Left ventricle myocardium superior (tissue), 1 donor: ENCODE measurements around the gene OTOP3. TPM values are rescaled to one million over a fixed set of nuclear protein-coding genes. Genes with fewer than 3 reads are reported as not detected.
"Not testable (repeated sequence)": the region's sequence is repeated elsewhere in the genome, so short reads cannot be mapped to it uniquely, and the experiment has no call there.

Experiments used
- ATAC-seq: fragments of 200-7000 bp; cut with Tn5 transposase; one replicate; pipeline ENCODE4 v1.9.1; 2020; ENCODE audit warnings: mild to moderate bottlenecking, moderate library complexity
- DNase-seq: peaks from one replicate; pipeline ENCODE4 v3.0.0-alpha.2; 2020
- intact Hi-C: fragments of 100-400 bp; cut with micrococcal nuclease; formaldehyde crosslinking; loops from one replicate; pipeline ENCODE4 v1.11.0; 2022
- total RNA-seq: library from RNA; stranded (reverse); fragmentation: NEBNext Ultra II Directional; extraction: Animal tissue kit (Norgen Biotek cat#: 25700); gene quantifications from one replicate; pipeline ENCODE4 v1.2.1, GENCODE V29; 2021
- donor health status: DM: no; HTN: yes; CAD: no; lungs with severe emphysema.

The OTOP3 gene
- total RNA-seq, 1 donor from 2014 or later, result not detected

DNA sequence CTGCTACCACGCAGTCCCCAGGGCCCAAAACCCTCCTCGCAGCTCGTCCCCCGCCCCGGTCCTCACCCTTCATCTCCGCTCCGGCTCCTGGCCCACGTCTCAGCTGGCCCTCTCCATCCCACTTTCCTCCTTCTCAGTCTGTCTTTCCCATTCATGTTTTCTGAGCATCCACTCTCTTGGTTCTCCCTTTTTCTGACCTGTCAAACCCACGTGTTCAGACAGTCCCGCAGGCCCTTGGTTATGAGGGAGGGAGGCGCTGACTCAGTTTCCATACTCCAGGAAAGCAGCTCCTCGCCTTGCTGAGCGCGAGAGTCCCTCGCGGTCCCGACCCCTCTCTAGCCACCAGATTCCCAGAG, 37.3 kb downstream of the OTOP3 start:
- no peak for ATAC-seq
- no peak for DNase-seq
- intact Hi-C loops, result no loop called here

DNA sequence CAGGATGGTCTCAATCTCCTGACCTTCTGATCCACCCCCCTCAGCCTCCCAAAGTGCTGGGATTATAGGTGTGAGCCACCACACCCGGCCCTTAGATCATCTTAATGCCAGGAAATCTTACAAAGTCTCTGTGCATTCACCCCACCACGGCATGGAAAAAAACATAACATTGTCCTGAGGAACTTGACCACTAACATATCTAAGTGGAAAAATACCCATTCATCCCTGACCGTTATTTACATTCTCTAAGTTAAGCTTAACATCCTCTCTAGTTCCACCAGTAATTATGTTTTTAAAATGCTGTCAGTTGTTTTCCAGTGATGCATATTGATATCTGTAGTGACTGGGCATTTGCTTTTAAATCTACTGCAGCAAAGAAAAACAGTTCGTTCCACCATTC, 40.2 kb downstream of the OTOP3 start:
- intact Hi-C loops, result no loop called here
- DNase-seq, result no peak
- no peak for ATAC-seq

DNA sequence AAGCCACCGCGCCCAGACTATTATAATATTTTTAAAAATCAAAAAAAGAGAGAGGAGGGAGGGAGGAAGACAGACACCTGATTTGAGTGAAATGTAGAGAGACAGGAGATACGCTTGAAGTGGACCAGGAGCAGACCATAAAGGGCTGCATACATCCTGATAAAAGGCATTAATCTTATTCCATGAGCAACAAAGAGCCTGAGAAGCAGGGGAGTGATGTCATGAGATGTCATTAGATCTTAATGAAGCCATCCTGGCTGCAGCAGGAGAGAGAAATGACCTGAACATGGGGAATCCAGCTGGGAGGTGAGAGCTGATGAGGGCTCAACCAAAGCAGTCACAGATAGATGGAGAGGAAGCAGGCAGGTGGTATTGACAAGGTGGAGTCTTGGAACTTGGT, 42.1 kb downstream of the OTOP3 start:
- DNase-seq, result no peak
- ATAC-seq, result no peak
- intact Hi-C loops, result no loop called here

DNA sequence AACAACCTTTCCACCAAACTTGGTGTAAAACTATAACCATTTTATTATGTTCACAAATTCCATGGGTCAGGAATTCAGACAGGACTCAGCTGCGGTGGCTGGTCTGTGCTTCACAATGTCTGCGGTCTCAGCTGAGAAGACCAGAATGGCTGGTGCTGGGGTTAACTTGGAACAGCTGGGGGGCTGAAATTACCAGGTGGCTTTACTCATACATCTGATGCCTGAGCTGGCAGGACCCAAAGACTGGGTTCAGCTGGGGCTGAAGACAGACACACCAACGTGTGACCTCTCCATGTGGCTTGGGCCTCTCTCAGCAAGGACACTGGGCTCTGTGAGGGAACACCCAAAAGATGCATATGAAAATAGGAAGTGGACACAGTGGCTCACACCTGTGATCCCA, 42.5 kb downstream of the OTOP3 start:
- no peak for ATAC-seq
- intact Hi-C loops, result no loop called here
- no peak for DNase-seq

DNA sequence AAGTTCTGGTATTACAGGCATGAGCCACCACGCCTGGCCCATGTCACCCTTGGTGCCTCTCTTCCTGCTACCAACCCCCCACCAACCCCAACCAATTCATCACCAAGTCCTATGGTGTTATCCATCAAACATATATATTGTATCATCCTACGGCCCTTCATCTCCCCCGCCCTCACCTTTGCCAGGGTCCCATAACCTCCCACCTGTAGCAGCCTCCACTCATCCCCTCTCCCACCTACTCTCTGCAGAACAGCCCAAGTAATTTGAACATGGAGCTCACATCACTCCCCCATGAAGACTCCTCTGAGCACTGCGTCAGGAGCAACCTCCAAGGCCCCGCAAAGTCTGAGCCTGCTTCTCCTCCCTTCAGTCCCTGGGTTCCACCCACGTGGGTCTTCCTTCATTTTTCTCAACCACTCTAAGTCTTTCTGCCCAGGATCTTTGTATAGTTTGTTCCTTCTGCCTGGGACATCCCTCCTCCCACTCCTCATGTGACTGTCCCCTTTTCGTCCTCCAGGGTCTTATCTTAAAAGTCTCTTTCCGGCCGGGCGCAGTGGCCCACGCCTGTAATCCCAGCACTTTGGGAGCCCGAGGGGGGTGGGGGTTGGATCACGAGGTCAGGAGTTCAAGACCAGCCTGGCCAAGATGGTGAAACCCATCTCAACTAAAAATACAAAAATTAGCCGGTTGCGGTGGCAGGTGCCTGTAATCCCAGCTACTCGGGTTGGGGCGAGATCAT, 43.9 kb downstream of the OTOP3 start:
- intact Hi-C loops, result no loop called here
- DNase-seq, result no peak

DNA sequence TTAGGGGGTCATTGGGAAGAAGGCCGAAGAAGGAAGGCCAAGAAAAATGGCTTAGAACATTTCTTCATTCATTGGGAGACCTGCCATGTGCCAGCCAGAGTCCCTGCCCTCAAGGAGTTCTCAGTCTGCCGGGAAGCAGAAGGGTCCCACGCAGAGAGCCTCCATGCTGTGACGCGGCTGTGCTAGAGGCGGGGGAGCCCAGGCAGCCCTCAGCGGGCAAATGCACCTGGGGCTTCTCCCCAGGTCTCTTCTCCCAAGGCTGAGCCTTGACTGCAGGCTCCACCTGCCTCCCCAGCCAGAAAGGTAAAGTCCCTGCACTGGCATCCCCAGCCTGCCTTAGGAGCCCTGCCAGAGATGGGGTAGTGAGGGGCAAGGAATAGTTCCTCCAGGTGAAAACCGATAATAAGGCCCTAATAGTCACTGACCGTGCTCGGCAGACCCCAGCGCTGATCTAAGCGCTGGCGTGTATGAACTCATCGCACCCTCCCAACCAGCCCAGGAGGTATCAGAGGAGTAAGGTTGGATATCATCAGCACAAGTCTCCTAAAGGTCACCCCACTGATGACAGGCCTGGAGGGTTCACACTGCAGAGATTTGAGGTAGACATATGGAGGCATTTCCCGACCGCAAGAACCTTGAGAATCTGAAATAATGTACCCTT, 45.8 kb downstream of the OTOP3 start:
- DNase-seq (no peak), ATAC-seq (no peak)
- intact Hi-C loops, result no loop called here

More for the DNA sequence above, 43.9 kb downstream of the OTOP3 start:
- no peak for ATAC-seq

DNA sequence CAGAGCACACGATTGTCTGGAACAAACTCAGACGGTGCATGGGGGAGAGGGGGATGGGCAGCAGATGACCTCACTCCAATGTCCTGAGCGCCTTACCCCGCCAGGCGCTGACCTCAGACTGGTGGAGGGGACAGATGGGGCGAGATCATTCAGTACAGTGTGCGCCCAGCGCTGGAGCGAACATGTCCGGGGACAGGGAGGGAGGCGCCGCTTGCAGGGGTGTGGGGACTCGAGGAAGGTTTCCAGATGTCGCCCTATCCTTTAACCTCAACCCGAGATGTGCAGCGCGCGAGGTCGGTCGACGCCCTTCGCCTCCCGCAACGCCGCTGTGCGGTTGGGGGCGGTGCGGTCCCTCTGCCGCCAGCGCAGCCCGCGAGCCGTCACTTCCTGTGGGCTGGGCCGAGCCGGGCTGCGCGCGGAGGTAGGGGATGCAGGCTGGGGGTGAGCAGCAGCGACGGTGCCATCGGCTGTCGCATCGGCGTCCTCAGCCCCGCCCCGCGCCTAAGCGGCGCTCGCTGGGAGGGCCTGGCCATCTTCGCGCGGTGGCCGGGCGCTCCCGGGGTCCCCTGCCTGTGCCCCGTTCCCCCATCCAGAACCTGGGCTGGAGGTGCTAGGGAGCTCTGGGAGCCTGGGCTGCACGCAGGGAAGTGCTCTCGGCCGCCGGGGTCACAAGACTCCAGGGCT, 46.4 kb downstream of the OTOP3 start:
- ATAC-seq, result peak; percentile 96
- intact Hi-C loops, result no loop called here

DNA sequence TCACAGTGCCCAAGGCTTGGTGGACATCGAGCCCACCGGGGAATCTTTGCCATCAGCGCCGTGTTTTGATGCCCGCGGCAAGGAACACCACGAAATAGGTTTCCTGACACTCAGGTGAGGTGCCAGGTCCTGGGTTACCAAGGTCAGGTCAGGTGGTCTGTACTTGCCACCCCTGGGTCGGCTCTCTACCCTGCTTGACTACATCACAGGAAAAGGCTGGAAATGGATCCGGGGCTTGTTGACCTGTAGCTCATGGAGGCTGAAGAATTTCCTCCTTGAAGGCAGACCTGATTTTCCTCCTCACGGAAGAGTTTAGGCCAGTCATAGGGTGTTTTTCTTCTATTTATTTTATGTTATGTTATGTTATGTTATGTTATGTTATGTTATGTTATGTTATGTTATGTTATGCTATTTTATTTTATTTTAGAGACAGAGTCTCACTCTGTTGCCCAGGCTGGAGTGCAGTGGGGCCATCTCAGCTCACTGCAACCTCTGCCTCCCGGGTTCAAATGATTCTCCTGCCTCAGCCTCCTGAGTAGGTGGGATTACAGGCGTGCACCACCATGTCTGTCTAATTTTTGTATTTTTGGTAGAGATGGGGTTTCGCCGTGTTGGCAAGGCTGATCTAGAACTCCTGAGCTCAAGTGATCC, 47.1 kb downstream of the OTOP3 start:
- DNase-seq, intact Hi-C loops: not testable (repeated sequence)
- peak; percentile 5 for ATAC-seq

More for the DNA sequence above, 46.4 kb downstream of the OTOP3 start:
- DNase-seq, result peak; percentile 88

DNA sequence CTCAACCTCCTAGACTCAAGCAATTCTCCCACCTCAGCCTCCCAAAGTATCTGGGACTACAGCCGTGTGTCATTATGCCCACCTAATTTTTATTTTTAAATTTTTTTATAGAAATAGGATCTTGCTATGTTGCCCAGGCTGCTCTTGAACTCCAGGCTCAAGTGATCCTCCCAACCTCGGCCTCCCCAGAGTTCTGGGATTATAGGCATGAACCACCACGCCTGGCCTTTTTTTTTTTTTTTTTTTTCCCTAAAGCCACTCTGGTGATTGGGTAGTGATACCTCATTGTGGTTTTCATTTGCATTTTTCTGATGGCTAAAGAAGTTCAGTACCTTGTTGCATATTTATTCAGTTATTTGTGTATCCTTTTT, 50.5 kb downstream of the OTOP3 start:
- intact Hi-C loops, result no loop called here
- DNase-seq (no peak), ATAC-seq (no peak)

DNA sequence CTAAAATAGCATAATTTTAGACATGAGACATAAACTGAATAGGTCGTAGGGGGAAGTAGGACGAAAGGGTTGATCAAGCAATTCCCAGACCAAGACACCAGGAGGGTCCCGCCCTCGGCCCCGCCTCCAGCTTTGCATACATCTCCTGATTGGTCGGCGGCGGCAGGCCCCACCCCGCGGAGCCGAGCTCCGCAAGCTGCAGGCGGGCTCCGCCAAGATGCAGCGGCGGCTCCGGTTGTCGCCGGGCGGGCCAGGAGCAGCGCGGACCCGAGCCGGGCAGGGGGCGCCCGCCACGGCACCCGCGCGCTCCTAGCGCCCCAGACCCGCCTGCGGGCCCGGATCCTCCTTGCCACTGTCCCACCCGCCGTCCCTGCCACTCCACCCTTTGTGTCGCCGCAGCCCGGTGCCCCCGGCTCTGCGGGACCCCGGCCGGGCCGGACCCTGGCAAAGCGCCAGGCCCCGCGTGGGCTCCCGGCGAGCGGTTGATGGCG, 51.8 kb downstream of the OTOP3 start, which contains the start of gene CDR2L:
Gene CDR2L (plus strand): TSS at position 215 of the 491 bp plus-strand sequence. CDS start 412 bp downstream, outside the sequence.
- DNase-seq (peak; percentile 99), ATAC-seq (peak; percentile 91)
- intact Hi-C loops, result no loop called here

DNA sequence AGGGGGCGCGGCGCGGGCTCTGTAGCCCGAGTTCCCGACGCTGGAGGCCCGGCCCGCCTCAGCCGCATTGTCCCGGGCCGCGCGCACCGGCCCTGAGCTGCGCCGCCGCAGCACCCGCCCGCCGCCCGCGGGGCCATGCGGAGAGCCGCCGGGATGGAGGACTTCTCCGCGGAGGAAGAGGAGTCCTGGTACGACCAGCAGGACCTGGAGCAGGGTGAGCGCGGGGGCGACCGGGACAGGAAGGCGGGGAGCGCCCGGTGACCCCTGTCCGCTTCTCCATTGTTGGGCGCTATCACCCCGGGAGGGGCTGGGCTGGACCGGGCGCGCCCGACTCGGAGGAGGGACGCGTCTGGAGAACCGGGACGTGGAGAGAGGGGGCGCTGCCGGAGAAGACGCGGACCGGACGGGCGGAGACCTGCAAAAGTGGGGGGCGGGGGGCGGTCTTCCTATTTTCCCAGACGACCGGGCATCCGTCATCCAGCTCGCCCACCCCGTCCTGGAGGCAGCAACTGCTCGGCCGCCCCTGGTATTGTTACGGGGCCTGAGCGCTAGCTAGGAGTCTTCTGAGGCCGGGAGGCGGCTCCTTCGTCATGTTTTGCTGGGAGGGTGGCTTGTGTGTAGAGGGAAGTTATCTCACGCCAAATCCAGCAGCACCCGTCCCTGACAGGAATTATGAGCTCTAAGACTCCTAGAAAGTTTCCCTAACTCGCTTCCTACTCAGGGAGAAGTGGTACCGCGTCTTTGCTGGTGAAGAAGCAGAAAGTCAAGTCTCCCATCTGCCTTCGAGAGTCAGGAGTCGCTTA, 52.4 kb downstream of the OTOP3 start:
- intact Hi-C loops, result no loop called here
- ATAC-seq (peak; percentile 83), DNase-seq (peak; percentile 89)

DNA sequence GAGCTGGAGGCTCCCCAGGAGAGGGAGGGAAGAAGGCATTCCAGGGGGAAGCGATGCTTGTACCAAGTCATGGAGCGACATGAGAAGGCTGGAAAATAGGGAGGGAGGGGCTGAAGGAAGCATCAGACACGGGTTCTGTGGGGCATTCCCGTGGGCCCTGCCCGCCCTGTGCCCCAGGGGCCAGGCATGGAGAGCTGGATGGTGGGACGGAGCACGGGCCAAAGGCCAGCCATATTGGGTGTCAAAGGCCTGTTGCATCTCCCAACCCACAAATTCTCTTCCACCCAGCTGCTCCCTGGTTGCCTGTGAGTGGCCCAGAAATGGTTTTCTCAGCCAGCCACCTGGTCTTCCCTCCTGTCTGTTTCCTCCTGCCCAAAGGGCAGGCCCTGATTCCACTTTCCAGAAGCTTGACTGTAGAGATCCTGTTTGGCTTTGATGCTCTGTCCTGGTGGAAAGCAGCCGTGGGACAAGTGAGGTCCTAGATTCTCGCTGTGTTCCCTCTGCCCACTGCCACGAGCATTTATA, 54.9 kb downstream of the OTOP3 start:
- no peak for DNase-seq
- ATAC-seq, result no peak
- intact Hi-C loops, result no loop called here

DNA sequence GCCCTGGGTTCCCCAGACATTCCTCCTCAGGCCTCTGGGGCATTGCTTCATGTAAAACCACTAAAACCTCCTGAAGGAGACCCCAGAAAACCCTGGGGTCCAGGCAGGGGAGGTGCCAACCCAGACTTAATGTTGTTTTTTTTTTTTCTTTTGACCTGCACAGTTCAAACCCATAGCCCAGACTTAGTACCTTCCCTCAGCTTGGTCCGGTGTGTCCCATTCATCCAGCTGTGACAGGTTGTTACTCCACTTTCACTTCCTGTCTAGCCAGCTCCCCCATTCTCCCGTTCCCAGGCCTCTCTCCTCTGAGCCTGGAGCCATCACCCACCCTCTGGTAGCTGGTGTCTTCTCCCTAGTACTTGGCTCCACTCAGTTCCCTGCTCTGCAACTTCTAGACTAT, 56.5 kb downstream of the OTOP3 start:
- ATAC-seq (no peak), DNase-seq (no peak)
- intact Hi-C loops, result no loop called here

DNA sequence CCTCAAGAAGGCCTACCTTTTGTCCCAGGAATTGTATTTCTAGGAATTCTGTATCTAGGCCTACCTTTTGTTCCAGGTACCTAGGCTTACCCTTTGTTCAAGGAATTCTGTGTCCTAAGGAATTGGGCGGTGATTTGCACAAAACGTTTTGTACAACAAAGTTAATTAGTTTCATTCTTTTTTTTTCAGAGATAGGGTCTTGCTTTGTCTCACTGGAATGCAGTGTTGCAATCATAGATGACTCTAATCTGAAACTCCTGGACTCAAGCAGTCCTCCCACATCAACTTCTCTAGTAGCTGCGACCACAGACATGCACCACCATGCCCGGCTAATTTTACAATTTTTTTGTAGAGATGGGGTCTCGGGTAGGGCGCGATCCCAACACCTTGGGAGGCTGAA, 58.7 kb downstream of the OTOP3 start:
- ATAC-seq, result no peak

DNA sequence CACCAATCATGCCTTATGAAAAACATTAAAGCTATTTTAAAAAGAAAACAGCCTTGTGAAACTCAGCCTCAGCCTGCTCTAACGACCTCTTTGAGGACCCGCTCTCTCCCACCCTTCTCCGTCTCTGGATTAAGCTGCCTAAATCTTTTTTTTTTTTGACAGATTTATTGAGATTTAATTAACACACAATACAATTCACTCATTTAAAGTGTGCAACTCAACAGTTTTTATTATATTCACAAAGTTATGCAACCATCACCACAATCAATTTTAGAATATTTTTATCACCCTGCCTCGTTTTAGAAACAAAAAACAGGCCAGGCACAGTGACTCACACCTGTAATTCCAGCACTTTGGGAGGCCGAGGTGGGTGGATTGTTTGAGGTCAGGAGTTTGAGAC, 60.1 kb downstream of the OTOP3 start:
- ATAC-seq (no peak), DNase-seq (no peak)
- intact Hi-C loops, result no loop called here

More for the DNA sequence above, 58.7 kb downstream of the OTOP3 start:
- intact Hi-C loops, result no loop called here
- no peak for DNase-seq

DNA sequence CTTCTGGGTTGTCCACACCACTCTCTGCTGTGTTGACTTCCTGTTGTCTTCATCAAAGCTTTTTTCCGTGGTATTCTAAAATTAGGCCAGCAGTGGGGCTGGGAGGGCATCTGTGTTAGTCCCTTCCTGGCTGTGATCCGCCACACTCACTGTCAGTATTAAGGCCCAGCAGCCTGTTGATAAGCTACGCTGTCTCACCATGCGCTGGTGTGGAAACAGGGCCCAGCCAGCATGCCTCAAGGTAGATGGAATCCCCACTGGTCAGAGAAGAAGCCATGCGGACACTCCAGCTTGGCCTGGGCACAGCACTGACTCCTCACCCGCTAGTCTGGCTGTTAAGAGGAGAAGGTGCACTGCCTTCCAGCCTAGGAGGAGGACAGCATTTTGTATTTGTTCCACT, 63.1 kb downstream of the OTOP3 start:
- peak; percentile 91 for ATAC-seq
- DNase-seq, result peak; percentile 59
- intact Hi-C loops, result no loop called here

DNA sequence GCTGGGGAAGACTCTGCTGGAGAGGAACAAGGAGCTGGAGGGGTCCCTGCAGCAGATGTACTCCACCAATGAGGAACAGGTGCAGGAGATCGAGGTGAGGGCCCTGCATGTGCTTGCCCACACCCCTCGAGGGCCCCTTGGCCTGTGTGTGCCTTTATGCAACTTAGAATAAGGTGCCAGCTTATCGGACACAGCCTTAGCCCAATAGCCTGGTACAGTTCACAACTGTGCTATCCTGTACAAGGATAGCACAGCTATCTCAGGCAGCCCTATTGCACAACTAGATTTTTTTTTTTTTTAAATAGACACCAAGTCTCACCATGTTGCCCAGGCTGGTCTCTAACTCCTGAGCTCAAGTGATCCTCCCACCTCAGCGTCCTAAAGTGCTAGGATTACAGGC, 63.8 kb downstream of the OTOP3 start:
- peak; percentile 46 for DNase-seq
- peak; percentile 88 for ATAC-seq
- intact Hi-C loops, result no loop called here
